ENCODE data around the gene CASZ1.

DNA sequence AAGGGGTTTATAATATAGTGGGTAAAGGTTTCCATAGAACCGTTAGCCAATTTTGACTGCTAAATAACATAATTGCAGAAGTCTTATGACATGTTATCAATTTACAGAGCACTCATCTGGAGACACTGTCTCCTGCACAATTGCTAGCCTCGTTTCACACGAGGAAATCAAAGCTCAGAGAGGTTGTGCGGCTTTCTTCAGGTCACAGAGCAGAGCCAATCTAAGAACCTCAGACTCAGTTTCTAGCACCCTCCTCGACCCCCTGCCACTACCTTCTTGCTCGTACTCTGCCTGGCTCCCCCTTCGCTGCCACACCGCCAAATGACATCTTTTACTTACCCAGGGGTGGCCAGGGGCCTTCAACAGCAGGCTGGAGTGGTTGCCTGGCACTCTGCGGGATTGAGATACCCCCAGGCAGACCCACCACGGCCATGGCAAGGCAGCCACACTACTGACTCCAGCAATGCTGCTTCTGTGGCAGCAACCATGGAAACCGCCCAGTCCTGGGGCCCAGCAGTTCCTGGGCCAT, 16.0 kb upstream of the CASZ1 start:
- TF ChIP-seq, protein P1, sequence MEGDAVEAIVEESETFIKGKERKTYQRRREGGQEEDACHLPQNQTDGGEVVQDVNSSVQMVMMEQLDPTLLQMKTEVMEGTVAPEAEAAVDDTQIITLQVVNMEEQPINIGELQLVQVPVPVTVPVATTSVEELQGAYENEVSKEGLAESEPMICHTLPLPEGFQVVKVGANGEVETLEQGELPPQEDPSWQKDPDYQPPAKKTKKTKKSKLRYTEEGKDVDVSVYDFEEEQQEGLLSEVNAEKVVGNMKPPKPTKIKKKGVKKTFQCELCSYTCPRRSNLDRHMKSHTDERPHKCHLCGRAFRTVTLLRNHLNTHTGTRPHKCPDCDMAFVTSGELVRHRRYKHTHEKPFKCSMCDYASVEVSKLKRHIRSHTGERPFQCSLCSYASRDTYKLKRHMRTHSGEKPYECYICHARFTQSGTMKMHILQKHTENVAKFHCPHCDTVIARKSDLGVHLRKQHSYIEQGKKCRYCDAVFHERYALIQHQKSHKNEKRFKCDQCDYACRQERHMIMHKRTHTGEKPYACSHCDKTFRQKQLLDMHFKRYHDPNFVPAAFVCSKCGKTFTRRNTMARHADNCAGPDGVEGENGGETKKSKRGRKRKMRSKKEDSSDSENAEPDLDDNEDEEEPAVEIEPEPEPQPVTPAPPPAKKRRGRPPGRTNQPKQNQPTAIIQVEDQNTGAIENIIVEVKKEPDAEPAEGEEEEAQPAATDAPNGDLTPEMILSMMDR (IDR thresholded peaks at IDR 0.05), result no peak
- no peak for TF ChIP-seq POLR2AphosphoS5 (IDR thresholded peaks at IDR 0.05)
- TF ChIP-seq POLR2A (IDR thresholded peaks at IDR 0.05), result no peak
